HEK293 (cell line): ENCODE measurements around the gene KIF21B.

Experiments
- CTCF ChIA-PET: fragments of 350-600 bp; formaldehyde crosslinking; extraction: SDS; loops from one replicate; lab custom pipeline; 2021; ENCODE audit warnings: antibody characterized with exemption; lab: Yijun Ruan, JAX
- POLR2A ChIA-PET: fragments of 300-600 bp; formaldehyde crosslinking; extraction: SDS; loops from one replicate; lab custom pipeline; 2020; ENCODE audit warnings: antibody characterized with exemption, inconsistent platforms; lab: Yijun Ruan, JAX
- H3K27ac ChIP-seq: fragments of 200-500 bp; sonication (Bioruptor generic); 2 replicates; pipeline ENCODE4 v1.5.1; 2014; ENCODE audit warnings: low read depth, low read length, control low read depth, inconsistent platforms; ENCODE audit errors: extremely low read depth
- H3K36me3 ChIP-seq, 2 experiments: fragments of 200-500 bp in 1 of 2; sonication (Bioruptor generic) in 1 of 2; 1 replicate in 1 of 2; 2 replicates in 1 of 2; pipeline ENCODE4 v1.5.1; 2014 to 2017; ENCODE audit warnings: inconsistent platforms in 2 of 2, low read length in 2 of 2; ENCODE audit not compliant: control insufficient read depth in 2 of 2, insufficient read depth in 1 of 2
- H3K4me1 ChIP-seq: fragments of 200-500 bp; sonication (Bioruptor generic); 2 replicates; pipeline ENCODE4 v1.5.1; 2014; ENCODE audit warnings: mild to moderate bottlenecking, low read length, inconsistent platforms; ENCODE audit not compliant: control insufficient read depth, insufficient read depth
- H3K4me3 ChIP-seq: 2 replicates; pipeline ENCODE4 v1.5.1; 2011; ENCODE audit warnings: low read depth, mild to moderate bottlenecking, control low read depth, low read length, moderate library complexity
- H3K9me3 ChIP-seq: fragments of 200-500 bp; sonication (Bioruptor generic); 2 replicates; pipeline ENCODE4 v1.5.1; 2014; ENCODE audit warnings: low read depth, low read length, inconsistent platforms; ENCODE audit not compliant: control insufficient read depth, insufficient read depth
- EGR2 ChIP-seq: fragments of 450-650 bp; formaldehyde crosslinking; IDR thresholded peaks from 2 replicates; pipeline ENCODE4 v1.5.1; 2016; ENCODE audit warnings: low read depth, missing biosample characterization, missing genetic modification characterization
- KLF7 ChIP-seq: fragments of 450-650 bp; formaldehyde crosslinking; IDR thresholded peaks from 2 replicates; pipeline ENCODE4 v1.5.1; 2016; ENCODE audit warnings: missing biosample characterization, missing genetic modification characterization, borderline replicate concordance
- SALL2 ChIP-seq: fragments of 450-650 bp; formaldehyde crosslinking; IDR thresholded peaks from 2 replicates; pipeline ENCODE4 v1.5.0; 2017; ENCODE audit warnings: missing biosample characterization, mild to moderate bottlenecking, missing genetic modification characterization, borderline replicate concordance
- ZBTB17 ChIP-seq: fragments of 450-650 bp; formaldehyde crosslinking; IDR thresholded peaks from 2 replicates; pipeline ENCODE4 v1.5.1; 2016; ENCODE audit warnings: missing biosample characterization, missing genetic modification characterization
- ZEB2 ChIP-seq: fragments of 450-650 bp; formaldehyde crosslinking; IDR thresholded peaks from 2 replicates; pipeline ENCODE4 v1.5.1; 2016; ENCODE audit warnings: missing biosample characterization, missing genetic modification characterization
- ZIC2 ChIP-seq: fragments of 450-650 bp; formaldehyde crosslinking; IDR thresholded peaks from 2 replicates; pipeline ENCODE4 v1.5.1; 2016; ENCODE audit warnings: missing biosample characterization, missing genetic modification characterization
- ZNF10 ChIP-seq: fragments of 450-650 bp; formaldehyde crosslinking; IDR thresholded peaks from 2 replicates; pipeline ENCODE4 v1.5.1; 2017; ENCODE audit warnings: missing biosample characterization, missing genetic modification characterization
- ZNF146 ChIP-seq: fragments of 450-650 bp; formaldehyde crosslinking; IDR thresholded peaks from 2 replicates; pipeline ENCODE4 v1.5.1; 2016; ENCODE audit warnings: missing biosample characterization, missing genetic modification characterization
- ZNF211 ChIP-seq: fragments of 450-650 bp; formaldehyde crosslinking; IDR thresholded peaks from 2 replicates; pipeline ENCODE4 v1.5.1; 2016; ENCODE audit warnings: low read depth, missing biosample characterization, missing genetic modification characterization
- ZNF335 ChIP-seq: fragments of 450-650 bp; formaldehyde crosslinking; conservative IDR thresholded peaks from 2 replicates; pipeline ENCODE4 v1.5.1; 2016; ENCODE audit warnings: missing biosample characterization, missing genetic modification characterization
- TF ChIP-seq, protein P1 (sequence below): fragments of 450-650 bp; formaldehyde crosslinking; IDR thresholded peaks from 2 replicates; pipeline ENCODE4 v1.5.1; 2016; ENCODE audit warnings: missing biosample characterization, missing genetic modification characterization
- TF ChIP-seq, protein P2 (sequence below): fragments of 450-650 bp; formaldehyde crosslinking; IDR thresholded peaks from 2 replicates; pipeline ENCODE4 v1.5.1; 2016; ENCODE audit warnings: missing biosample characterization, missing genetic modification characterization
- TF ChIP-seq, protein P3 (sequence below): fragments of 450-650 bp; formaldehyde crosslinking; IDR thresholded peaks from 2 replicates; pipeline ENCODE4 v1.5.1; 2016; ENCODE audit warnings: missing biosample characterization, missing genetic modification characterization
- TF ChIP-seq, protein P4 (sequence below): fragments of 450-650 bp; formaldehyde crosslinking; optimal IDR thresholded peaks from 2 replicates; pipeline ENCODE3; 2016; ENCODE audit warnings: missing biosample characterization, mild to moderate bottlenecking, missing genetic modification characterization

The KIF21B gene

DNA sequence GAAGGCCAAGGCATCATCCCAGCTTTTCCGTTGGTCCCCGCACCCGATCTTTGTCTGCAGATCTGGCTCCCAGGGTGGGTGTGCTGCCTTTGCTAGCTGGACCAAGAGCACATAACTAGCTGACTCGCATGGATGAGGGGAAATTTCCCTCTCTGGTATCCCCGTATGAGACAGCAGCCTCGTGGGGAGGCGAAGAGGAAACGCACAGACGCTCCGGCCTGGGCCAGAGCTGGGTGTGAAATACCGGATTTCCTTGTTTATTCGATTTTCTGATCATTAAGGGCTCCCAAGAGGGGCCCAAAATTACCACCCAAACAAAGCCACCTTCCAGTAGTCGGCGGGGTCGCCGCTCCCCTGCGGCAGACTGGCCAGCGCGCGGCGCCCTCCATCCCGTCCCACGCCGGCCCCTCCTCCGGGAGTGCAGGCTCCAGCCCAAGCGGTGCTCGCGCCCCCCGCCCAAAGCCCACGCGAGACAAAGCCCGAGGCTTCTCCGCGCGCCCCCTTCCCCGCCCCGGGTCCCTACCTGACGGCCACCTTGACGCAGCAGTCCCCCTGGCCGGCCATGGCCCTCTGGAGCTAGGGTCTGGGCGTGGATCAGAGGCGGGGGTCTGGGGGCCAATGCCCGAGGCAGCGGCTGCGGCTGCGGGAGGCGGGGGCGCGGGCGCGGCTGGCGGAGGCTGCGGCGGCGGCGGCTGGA, 546 bp downstream of the KIF21B start (continued):
- TF ChIP-seq, protein P1, sequence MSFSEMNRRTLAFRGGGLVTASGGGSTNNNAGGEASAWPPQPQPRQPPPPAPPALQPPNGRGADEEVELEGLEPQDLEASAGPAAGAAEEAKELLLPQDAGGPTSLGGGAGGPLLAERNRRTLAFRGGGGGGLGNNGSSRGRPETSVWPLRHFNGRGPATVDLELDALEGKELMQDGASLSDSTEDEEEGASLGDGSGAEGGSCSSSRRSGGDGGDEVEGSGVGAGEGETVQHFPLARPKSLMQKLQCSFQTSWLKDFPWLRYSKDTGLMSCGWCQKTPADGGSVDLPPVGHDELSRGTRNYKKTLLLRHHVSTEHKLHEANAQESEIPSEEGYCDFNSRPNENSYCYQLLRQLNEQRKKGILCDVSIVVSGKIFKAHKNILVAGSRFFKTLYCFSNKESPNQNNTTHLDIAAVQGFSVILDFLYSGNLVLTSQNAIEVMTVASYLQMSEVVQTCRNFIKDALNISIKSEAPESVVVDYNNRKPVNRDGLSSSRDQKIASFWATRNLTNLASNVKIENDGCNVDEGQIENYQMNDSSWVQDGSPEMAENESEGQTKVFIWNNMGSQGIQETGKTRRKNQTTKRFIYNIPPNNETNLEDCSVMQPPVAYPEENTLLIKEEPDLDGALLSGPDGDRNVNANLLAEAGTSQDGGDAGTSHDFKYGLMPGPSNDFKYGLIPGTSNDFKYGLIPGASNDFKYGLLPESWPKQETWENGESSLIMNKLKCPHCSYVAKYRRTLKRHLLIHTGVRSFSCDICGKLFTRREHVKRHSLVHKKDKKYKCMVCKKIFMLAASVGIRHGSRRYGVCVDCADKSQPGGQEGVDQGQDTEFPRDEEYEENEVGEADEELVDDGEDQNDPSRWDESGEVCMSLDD (tag by site-specific recombination) = no peak
- TF ChIP-seq EGR2 (tag by site-specific recombination) = peak; percentile 39
- TF ChIP-seq ZNF10 (tag by site-specific recombination) = no peak
- no peak for TF ChIP-seq SALL2
- TF ChIP-seq, protein P2, sequence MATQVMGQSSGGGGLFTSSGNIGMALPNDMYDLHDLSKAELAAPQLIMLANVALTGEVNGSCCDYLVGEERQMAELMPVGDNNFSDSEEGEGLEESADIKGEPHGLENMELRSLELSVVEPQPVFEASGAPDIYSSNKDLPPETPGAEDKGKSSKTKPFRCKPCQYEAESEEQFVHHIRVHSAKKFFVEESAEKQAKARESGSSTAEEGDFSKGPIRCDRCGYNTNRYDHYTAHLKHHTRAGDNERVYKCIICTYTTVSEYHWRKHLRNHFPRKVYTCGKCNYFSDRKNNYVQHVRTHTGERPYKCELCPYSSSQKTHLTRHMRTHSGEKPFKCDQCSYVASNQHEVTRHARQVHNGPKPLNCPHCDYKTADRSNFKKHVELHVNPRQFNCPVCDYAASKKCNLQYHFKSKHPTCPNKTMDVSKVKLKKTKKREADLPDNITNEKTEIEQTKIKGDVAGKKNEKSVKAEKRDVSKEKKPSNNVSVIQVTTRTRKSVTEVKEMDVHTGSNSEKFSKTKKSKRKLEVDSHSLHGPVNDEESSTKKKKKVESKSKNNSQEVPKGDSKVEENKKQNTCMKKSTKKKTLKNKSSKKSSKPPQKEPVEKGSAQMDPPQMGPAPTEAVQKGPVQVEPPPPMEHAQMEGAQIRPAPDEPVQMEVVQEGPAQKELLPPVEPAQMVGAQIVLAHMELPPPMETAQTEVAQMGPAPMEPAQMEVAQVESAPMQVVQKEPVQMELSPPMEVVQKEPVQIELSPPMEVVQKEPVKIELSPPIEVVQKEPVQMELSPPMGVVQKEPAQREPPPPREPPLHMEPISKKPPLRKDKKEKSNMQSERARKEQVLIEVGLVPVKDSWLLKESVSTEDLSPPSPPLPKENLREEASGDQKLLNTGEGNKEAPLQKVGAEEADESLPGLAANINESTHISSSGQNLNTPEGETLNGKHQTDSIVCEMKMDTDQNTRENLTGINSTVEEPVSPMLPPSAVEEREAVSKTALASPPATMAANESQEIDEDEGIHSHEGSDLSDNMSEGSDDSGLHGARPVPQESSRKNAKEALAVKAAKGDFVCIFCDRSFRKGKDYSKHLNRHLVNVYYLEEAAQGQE (tag by site-specific recombination) = no peak
- TF ChIP-seq, protein P3, sequence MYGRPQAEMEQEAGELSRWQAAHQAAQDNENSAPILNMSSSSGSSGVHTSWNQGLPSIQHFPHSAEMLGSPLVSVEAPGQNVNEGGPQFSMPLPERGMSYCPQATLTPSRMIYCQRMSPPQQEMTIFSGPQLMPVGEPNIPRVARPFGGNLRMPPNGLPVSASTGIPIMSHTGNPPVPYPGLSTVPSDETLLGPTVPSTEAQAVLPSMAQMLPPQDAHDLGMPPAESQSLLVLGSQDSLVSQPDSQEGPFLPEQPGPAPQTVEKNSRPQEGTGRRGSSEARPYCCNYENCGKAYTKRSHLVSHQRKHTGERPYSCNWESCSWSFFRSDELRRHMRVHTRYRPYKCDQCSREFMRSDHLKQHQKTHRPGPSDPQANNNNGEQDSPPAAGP (tag by site-specific recombination) = no peak
- TF ChIP-seq ZNF335 (tag by site-specific recombination) = no peak
- TF ChIP-seq ZBTB17 = peak; percentile 67
- TF ChIP-seq, protein P4, sequence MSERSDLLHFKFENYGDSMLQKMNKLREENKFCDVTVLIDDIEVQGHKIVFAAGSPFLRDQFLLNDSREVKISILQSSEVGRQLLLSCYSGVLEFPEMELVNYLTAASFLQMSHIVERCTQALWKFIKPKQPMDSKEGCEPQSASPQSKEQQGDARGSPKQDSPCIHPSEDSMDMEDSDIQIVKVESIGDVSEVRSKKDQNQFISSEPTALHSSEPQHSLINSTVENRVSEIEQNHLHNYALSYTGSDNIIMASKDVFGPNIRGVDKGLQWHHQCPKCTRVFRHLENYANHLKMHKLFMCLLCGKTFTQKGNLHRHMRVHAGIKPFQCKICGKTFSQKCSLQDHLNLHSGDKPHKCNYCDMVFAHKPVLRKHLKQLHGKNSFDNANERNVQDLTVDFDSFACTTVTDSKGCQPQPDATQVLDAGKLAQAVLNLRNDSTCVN = peak; percentile 59

DNA sequence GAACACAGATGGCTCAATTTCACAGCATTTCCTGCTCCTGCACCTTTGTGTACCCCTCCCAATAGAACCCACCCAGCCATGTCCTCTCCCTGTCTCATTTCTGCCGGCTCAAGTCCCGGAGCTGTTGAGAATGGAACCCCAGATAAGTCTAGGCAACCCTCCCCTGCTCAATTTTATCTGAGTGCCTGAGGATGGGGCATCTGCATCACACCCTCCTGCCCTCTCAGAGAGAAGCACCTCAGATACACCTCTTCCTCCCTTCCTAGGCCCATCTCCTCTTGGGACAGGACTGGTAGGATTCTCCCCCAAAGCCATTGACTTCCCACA, 1.1 kb downstream of the KIF21B start:
- H3K4me1 ChIP-seq = no peaks in the 10 kb centered on the region
- no peak overlapping the region for H3K4me3 ChIP-seq
- H3K36me3 ChIP-seq = no peaks in the 10 kb centered on the region
- H3K9me3 ChIP-seq = no peaks in the 10 kb centered on the region
- ChIA-PET CTCF (interaction anchor here (1.7 to 9.6 kb wide), 3 partner anchors 17 to 51 kb away, joined by 6 to 65 read pairs (median 18); no protein-coding TSS in a partner anchor), POLR2A (no interaction called here)
- no peak for TF ChIP-seq KLF7
- no peak overlapping the region for H3K27ac ChIP-seq

DNA sequence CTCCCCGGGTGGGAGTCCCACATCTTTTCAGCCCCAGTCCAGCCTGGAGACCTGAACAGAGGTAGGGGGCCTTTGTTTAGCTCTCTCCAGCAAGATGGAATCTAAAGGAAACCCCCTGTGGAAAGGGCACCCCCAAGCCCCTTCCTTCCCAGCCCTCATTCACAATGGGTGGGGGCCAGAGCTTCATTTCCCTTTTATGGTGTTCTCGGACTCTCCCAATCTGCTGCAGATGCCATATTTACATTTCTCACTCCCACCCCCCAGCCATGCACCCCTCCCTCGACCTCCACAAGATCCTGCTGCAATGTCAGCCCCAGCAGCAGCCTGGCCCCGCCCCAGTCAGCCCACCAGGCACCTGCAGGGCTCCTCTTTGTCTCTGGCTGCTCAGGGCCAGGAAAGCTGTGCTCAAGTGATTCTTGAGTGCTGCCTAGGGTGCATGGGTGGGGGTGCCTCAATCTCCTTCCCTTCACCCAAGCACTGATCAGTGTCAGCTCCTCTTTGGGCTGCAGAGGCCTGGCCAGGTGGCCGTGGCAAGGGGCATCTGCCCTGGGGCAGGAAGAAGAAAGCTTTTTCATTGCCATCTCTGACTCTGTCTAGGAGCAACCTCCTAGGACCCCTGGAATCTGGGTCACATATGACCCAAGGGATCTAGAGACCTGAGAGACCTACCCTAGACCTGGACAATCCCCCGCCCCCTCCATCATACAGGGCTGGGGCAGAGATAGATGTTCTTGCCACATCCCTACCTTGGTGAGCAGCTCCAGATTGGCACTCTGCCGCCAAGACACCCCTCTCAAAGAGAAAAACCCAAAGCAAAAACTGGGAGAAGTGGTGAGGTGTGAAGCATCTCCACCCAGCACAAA, 1.7 kb downstream of the KIF21B start:
- no peak overlapping the region for H3K4me3 ChIP-seq
- POLR2A ChIA-PET = interaction anchor here (0.6 kb wide), 1 partner anchor 13 kb away, joined by 6 read pairs; no protein-coding TSS in a partner anchor
- CTCF ChIA-PET = interaction anchor here (0.6 to 9.6 kb wide), 9 partner anchors 13 to 771 kb away, joined by 3 to 65 read pairs (median 6); no protein-coding TSS in a partner anchor
- TF ChIP-seq ZNF146 = no peak
- peak; percentile 94 for TF ChIP-seq ZIC2 (tag by site-specific recombination)
- no peak for TF ChIP-seq ZEB2 (tag by site-specific recombination)
- TF ChIP-seq ZNF211 = no peak
- TF ChIP-seq, all 188 proteins: peak for 1
- H3K27ac ChIP-seq = no peak overlapping the region
- peaks cover under 1% of the 10 kb centered on the region; the same call in 1 of the 2 replicates for H3K4me1 ChIP-seq
- H3K36me3 ChIP-seq = no peaks in the 10 kb centered on the region
- H3K9me3 ChIP-seq = no peaks in the 10 kb centered on the region
